GM18517 (cell line): ENCODE results near the gene CT45A6.
"Not testable (repeated sequence)": the region's sequence is repeated elsewhere in the genome, so short reads cannot be mapped to it uniquely, and the experiment has no call there.

Experiments
- ATAC-seq: cut with Tn5 transposase; IDR thresholded peaks from one replicate; pipeline ENCODE4 v1.9.1; 2021; ENCODE audit warnings: mild to moderate bottlenecking, moderate library complexity; ENCODE audit not compliant: unreplicated experiment

CT45A6 gene

GRCh38 chrX:135802687-135803086 lies at the start of gene CT45A6:
CT45A6 (minus strand) TSS chrX:135802787; CDS start chrX:135798993, 3,794 bp downstream.
- not testable (repeated sequence) for ATAC-seq

GRCh38 chrX:135837180-135837579 lies 34.6 kb upstream of the CT45A6 start, which contains the start of gene CT45A7:
CT45A7 (minus strand) TSS chrX:135837280; CDS start chrX:135833533, 3,747 bp downstream.
- ATAC-seq, result not testable (repeated sequence)

DNA sequence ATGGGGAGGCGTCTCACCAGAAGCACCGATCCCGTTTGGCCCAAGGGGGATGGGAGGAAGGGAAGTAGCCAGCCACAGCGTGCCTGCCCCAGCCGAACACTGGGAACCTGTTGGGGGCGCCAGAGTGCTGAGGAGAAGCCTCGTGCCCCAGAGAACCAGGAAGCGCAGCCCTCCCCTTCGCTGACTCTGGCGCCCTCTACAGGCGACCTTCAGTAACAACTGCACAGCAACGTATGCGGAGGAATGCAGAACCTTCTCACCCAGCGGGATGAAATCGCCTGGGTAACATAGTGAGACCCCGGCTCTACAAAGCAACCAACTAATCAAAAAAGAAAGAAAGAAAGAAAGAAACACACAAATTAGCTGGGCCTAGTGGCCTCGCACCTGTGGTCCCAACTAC lies 17.3 kb upstream of the CT45A6 start, which contains the start of gene CT45A2:
Gene CT45A2 (minus strand): TSS at position 101 of the 400 bp plus-strand sequence. CDS start 3,747 bp downstream, outside the sequence.
- not testable (repeated sequence) for ATAC-seq

- ATAC-seq, result not testable (repeated sequence)
Observed at GRCh38 chrX:135785403-135785802, 17.2 kb downstream of the CT45A6 start, which contains the start of gene CT45A5. CT45A5 (minus strand) TSS chrX:135785503; CDS start chrX:135781729, 3,774 bp downstream.

DNA sequence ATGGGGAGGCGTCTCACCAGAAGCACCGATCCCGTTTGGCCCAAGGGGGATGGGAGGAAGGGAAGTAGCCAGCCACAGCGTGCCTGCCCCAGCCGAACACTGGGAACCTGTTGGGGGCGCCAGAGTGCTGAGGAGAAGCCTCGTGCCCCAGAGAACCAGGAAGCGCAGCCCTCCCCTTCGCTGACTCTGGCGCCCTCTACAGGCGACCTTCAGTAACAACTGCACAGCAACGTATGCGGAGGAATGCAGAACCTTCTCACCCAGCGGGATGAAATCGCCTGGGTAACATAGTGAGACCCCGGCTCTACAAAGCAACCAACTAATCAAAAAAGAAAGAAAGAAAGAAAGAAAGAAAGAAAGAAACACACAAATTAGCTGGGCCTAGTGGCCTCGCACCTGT lies 34.5 kb downstream of the CT45A6 start, which contains the start of gene CT45A3:
Gene CT45A3 (minus strand): TSS at position 101 of the 400 bp plus-strand sequence. CDS start 3,747 bp downstream, outside the sequence.
- not testable (repeated sequence) for ATAC-seq

- not testable (repeated sequence) for ATAC-seq
Observed at GRCh38 chrX:135744739-135745138, 57.8 kb downstream of the CT45A6 start.
